ENCODE results near the gene CHAF1B.
"Not testable (repeated sequence)": the region's sequence is repeated elsewhere in the genome, so short reads cannot be mapped to it uniquely, and the experiment has no call there.

The CHAF1B gene

DNA sequence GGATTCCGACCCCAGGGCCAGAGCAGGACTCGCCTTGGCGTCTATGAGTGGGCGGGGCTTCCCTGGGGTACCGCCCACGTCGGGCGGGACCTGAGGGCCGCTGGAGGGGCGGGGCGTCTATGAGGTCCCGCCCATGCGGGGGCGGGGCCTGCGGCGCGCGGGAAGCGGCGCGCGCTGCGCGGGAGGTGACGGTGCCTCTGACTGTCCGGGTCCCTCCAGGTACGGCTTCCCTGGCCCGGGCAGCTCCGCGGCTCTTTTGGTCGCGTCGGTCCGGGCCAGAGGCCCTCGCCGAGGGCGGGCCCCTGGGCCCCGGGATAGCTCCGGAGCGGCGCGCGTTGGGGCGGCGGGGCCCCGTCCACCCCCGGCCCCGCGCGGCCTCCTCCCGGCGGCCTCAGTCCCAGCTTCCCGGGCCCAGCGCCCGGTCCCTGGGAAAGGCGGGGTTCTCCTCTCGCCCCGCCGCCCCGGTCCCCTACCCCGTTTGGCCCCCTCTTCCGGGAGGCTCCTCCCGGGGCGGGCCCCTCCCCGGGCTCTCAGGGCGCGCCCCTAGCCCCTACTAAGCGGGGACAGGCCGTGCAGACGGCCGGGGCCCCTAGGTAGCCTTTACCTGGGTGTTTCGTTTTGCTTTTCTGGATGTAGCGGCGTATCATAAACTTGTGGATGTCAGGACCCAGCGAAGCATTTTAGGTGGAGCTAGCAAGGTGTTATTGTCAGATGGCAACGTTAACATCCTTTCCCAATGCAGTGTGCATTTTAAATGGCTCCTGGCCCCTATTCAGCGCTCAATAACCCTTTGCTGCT, at the start of gene CHAF1B:
Gene CHAF1B (plus strand): TSS at position 160 of the 798 bp plus-strand sequence. CDS start 745 bp downstream, outside the sequence.
- peak; percentile 33 for DNase-seq

DNA sequence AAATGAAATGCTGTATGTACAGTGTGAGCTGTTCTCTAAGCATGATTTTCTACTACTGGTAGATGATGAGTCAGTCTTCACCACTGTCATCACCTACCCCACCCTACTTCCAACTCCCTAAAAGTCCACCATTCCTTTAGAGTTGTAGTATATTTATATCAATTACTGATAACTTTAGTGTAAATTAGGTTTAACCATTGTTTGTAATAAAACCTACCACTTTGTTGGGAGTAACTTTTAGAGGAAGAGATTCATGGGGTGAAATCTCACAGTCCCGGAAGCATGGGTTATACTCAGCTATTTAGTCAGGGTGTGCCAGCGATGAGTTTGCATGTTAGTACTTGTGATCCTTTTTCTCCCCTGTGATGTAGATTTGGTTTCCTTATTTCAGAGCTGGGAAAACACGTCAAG, 48.1 kb upstream of the CHAF1B start:
- DNase-seq: no peak

GRCh38 chr21:36338975-36339374, 46.2 kb upstream of the CHAF1B start:
- DNase-seq: no peak

DNA sequence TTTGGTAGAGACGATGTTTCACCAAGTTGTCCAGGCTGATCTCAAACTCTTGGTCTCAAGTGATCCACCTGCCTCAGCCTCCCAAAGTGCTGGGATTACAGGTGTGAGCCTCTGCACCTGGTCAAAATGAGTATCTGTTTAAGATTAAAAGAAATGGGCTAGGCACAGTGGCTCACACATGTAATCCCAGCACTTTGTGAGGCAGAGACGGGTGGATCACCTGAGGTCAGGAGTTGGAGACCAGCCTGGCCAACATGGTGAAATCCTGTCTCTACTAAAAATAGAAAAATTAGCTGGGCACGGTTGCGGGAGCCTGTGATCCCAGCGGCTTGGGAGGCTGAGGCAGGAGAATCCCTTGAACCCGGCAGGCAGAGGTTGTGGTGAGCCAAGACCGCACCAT, 42.6 kb upstream of the CHAF1B start:
- DNase-seq: not testable (repeated sequence)

DNA sequence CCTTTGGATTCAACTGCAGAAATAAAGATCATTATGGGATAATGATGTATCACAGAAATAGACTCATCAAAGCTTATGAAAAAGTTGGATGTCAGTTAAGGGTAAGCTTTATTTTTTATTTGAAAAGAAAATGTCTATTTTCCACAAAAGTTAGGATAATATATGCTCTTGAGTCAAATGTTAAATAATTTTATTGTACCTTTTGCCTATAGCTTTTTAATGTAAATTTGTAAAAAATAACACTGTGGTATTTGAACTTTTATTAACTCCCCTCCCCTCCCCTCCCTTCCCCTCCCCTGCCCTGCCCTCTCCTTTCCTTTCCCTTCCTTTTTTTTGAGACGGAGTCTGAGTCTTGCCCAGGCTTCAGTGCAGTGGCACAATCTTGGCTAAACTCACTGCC, 40.3 kb upstream of the CHAF1B start:
- DNase-seq: no peak

GRCh38 chr21:36347278-36347961, 37.8 kb upstream of the CHAF1B start:
- DNase-seq: no peak

GRCh38 chr21:36347962-36348328, 37.2 kb upstream of the CHAF1B start:
- no peak for DNase-seq

GRCh38 chr21:36349315-36349714, 35.9 kb upstream of the CHAF1B start:
- no peak for DNase-seq

GRCh38 chr21:36350282-36350910, 34.8 kb upstream of the CHAF1B start:
- no peak for DNase-seq

DNA sequence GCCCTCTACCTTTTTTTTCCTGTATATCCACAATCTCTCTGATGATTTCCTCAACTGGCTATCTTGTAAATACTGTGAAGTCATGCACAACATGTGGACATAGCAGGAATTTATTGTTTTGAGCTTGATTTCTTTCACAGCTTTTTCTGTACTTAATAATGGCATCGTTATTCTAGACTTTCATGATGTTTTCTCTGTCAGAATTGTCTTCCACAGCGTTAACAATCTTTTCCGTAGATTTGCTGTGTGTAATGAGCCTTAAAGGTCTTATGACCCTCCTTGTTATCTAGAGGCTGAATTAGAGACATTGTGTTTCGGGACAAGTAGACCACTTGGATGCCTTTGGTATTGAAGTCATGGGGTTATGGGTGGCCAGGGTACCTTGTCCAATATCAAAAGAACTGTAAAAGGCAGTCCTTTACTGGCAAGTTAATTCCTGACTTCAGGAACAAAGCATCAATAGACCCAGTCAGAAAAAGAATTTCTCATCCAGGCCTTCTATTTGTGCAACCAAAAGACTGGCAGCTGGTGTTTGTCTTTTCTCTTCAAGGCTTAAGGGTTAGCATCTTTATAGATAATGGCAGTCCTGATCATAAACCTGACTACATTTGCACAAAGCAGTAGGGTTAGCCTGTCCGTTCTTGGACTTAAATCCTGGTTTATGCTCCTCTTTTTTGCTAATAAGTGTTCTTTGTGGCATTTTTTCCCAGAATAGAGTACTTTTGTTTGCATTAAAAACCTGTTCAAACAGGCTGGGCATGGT, 30.1 kb upstream of the CHAF1B start:
- DNase-seq: no peak

DNA sequence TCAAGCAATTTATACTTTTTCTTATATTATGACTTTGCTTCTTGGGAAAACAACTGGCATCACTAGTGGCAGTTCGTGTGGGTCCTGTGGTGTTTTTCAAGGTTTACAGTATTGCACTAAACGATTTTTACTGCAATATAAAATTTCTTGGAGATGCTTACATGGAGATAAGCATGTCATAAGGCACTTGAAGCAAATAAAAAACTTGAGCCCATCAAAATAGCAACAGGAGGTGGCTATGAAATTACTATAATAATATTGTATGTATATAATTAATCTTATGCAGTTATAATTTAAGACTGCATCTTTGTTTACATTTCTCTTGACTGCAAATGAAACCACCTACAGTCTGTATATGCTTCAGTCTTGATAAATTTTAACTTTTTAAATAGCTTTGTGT, 29.3 kb upstream of the CHAF1B start:
- no peak for DNase-seq

DNA sequence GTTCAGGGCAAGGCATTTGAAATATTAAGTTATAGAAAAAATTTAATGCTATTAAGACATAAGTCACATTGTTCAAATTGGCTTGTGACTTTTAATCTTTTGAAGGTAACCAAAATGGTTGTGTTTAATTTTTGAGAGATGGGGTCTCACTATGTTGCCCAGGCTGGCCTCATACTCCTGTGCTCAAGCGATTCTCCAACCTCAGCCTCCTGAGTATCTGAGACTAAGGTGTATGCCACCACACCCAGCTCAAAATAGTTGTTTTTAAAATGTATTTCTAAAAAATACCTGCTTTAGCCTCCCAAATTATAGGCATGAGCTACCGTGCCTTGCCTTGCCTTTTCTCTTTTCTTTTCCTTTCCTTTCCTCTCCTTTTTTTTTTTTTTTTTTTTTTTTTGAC, 26.0 kb upstream of the CHAF1B start:
- DNase-seq: no peak

GRCh38 chr21:36369064-36369685, 16.0 kb upstream of the CHAF1B start:
- no peak for DNase-seq

DNA sequence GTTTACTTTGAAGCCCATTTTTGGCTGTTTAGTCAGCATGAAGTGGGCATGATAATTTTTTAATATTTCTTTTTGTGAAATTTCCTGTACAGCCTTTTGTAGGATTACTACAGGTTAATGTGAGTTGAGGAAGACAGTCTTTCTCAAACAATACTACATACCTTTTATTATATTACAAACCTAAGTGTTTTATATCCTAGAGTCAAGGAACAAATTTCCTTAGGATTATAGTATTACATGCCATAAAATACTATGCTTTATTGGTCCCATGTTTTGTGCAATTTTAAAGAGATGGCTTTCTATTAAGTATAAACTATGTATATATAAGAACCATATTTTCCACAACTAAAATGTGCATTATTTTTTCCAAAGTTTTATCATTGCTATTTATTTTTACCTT, 9.2 kb upstream of the CHAF1B start:
- DNase-seq: no peak

GRCh38 chr21:36377391-36377842, 7.8 kb upstream of the CHAF1B start:
- no peak for DNase-seq

DNA sequence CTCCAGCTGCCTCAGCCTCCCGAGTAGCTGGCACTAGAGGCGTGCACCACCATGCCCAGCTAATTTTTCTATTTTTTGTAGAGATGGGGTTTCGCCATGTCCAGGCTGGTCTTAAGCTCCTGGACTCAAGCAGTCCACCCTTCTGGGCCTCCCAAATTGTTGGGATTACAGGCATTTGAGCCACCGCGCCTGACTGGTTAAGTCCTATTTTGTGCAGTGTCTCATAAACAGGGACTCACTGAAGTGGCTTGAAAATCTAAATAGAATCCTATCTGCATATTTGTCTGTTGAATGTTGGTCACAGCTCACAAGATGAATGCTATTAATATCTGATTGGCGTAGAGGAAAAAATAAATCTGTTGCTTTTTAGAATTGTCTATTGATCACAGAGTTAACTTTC, 5.9 kb upstream of the CHAF1B start:
- DNase-seq: no peak

- no peak for DNase-seq
Observed at GRCh38 chr21:36381841-36382589, 3.2 kb upstream of the CHAF1B start.

GRCh38 chr21:36382722-36383121, 2.5 kb upstream of the CHAF1B start:
- not testable (repeated sequence) for DNase-seq

DNA sequence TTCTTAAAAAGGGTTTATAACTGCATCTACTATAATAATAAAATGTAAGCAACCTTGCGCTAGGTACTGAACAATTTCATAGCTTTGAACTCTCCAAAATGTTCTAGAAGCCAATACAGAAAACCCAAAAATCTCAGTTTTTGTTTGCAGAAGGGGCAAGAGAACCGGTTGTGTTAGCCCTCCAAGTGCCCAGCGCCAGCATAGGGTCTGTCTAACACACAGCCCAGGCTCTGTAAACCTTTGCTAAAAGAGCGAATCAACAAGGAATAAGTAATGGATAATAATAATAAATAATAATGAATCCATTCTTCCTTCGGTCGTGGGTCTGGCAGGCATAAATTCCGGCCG, 333 bp upstream of the CHAF1B start:
- DNase-seq: no peak

- DNase-seq: no peak
Observed at GRCh38 chr21:36386031-36386642, 945 bp downstream of the CHAF1B start.

DNA sequence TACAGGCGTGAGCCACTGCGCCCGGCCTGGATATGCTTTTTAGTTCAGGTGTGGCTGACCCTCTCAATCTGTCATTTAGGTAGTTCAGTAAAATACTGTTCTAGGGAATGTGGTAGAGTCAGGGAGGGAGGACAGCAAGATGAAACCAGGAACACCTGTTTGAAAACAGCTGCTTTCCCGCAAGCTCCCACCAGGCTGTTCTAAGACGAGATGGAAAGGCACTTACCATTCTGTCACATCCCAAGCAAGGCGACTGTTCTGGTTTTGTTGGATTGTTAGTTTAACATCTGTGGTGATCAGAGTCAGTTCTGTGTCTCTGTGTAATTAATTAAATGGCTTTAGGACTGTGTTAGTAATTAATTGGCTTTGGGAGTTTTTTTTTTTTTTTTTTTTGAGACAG, 2.9 kb downstream of the CHAF1B start:
- peak; percentile 33 for DNase-seq

- peak; percentile 97 for DNase-seq
Observed at GRCh38 chr21:36388835-36389234, 3.6 kb downstream of the CHAF1B start.

Data from NCI-H1694 treated with DMSO at 0.1 percent for 48 hours (cell line).